Endothelial cell of umbilical vein (primary cell): ENCODE data around the gene CDC42SE2.

Experiments used
- EZH2 ChIP-seq: IDR thresholded peaks from 2 replicates; pipeline ENCODE4 v1.6.1; 2012; ENCODE audit warnings: borderline replicate concordance, low read depth, mild to moderate bottlenecking, moderate library complexity, low read length, inconsistent platforms; ENCODE audit not compliant: severe bottlenecking
- FOS ChIP-seq: IDR thresholded peaks from 2 replicates; pipeline ENCODE4 v1.6.1; 2011; ENCODE audit warnings: mild to moderate bottlenecking, low read length, moderate library complexity, borderline replicate concordance; ENCODE audit not compliant: insufficient read depth
- GATA2 ChIP-seq: IDR thresholded peaks from 2 replicates; pipeline ENCODE4 v1.7.0; 2011; ENCODE audit warnings: low read depth, mild to moderate bottlenecking, moderate library complexity, mixed read lengths, low read length; ENCODE audit not compliant: insufficient read length, insufficient read depth
- JUN ChIP-seq: IDR thresholded peaks from 2 replicates; pipeline ENCODE4 v1.6.1; 2011; ENCODE audit warnings: borderline replicate concordance, low read depth; ENCODE audit not compliant: insufficient read length, insufficient read depth
- POLR2A ChIP-seq: IDR thresholded peaks from 2 replicates; pipeline ENCODE4 v1.6.1; 2012; ENCODE audit warnings: low read depth, mild to moderate bottlenecking, control low read depth, low read length
- POLR2AphosphoS5 ChIP-seq: IDR thresholded peaks from 2 replicates; pipeline ENCODE4 v1.6.1; 2012; ENCODE audit warnings: low read depth, mild to moderate bottlenecking, control low read depth, low read length, moderate library complexity; ENCODE audit not compliant: insufficient read depth
- TF ChIP-seq, protein P1 (sequence below), 2 donors: IDR thresholded peaks; 1 replicate in 1 of 2; 2 replicates in 1 of 2; pipeline ENCODE4 v1.5.1; 2011; ENCODE audit warnings: low read length in 2 of 2, mild to moderate bottlenecking in 2 of 2, moderate library complexity in 2 of 2, control low read depth in 1 of 2, inconsistent platforms in 1 of 2, low read depth in 1 of 2; ENCODE audit not compliant: insufficient read depth in 1 of 2; ENCODE audit errors: extremely low read depth in 1 of 2
- TF ChIP-seq, protein P2 (sequence below): IDR thresholded peaks from 2 replicates; pipeline ENCODE4 v1.6.1; 2011; ENCODE audit not compliant: insufficient read depth, insufficient read length

- TF ChIP-seq GATA2 = no peak
- TF ChIP-seq POLR2A = no peak
- TF ChIP-seq, protein P1, sequence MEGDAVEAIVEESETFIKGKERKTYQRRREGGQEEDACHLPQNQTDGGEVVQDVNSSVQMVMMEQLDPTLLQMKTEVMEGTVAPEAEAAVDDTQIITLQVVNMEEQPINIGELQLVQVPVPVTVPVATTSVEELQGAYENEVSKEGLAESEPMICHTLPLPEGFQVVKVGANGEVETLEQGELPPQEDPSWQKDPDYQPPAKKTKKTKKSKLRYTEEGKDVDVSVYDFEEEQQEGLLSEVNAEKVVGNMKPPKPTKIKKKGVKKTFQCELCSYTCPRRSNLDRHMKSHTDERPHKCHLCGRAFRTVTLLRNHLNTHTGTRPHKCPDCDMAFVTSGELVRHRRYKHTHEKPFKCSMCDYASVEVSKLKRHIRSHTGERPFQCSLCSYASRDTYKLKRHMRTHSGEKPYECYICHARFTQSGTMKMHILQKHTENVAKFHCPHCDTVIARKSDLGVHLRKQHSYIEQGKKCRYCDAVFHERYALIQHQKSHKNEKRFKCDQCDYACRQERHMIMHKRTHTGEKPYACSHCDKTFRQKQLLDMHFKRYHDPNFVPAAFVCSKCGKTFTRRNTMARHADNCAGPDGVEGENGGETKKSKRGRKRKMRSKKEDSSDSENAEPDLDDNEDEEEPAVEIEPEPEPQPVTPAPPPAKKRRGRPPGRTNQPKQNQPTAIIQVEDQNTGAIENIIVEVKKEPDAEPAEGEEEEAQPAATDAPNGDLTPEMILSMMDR (IDR thresholded peaks at IDR 0.05; ENCODE audit: extremely low read depth in 1 of 2, insufficient read depth in 1 of 2, low read depth in 1 of 2, low read length in 2 of 2) = no peak
- no peak for TF ChIP-seq POLR2AphosphoS5
- TF ChIP-seq, protein P2, sequence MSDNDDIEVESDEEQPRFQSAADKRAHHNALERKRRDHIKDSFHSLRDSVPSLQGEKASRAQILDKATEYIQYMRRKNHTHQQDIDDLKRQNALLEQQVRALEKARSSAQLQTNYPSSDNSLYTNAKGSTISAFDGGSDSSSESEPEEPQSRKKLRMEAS = no peak
- no peak for TF ChIP-seq EZH2
- no peak for TF ChIP-seq FOS
- no peak for TF ChIP-seq JUN
Observed at GRCh38 chr5:131222731-131223130, 41.1 kb upstream of the CDC42SE2 start.
